Measurements from ENCODE around the gene MBLAC2.

Gene MBLAC2

DNA sequence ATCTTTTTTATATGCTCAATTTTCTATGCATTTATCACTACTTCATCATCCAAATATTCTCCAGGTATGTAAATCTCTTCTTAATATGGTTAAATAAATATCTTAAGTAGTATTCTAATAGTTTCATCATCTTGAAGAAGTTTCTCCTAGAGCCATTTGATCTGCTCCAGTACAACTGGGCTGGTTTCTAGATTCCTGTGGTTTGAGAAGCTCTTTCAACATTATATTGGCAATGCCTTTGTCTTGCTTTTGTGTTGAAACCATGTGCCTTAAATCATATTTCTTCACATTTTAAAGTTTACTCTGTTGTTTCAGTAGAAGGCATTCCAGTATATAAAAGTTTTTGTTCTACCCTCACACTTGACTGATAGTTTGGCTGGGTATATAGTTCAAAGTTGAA is 27.6 kb downstream of the MBLAC2 start:
- no peak for FAIRE-seq

DNA sequence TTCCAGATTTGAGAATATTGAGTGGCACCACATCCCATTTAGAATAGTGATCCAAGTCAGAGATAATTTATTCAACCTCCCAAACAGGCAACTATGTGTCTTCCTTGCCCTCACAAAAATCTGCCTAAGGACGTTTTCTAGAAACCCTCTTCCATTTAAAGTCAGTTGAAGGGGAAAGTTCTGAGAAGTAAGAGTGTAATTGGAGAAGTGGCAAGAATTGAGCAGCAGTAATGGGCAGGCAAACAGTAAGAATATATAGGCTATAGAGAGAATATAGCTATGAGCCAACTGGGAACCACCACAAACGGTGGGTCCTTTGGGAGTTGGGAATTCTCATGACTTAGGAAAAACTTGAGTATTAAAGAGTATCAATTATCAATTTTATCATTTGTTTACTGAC is 33.9 kb downstream of the MBLAC2 start:
- FAIRE-seq, result no peak

GRCh38 chr5:90438100-90438499 is 36.5 kb downstream of the MBLAC2 start:
- FAIRE-seq, result no peak

- FAIRE-seq, result no peak
These were observed 36.9 kb downstream of the MBLAC2 start for GRCh38 chr5:90437663-90438062.

GRCh38 chr5:90434116-90434714 is 40.4 kb downstream of the MBLAC2 start:
- peak; percentile 60 for FAIRE-seq

GRCh38 chr5:90424245-90424644 is 50.3 kb downstream of the MBLAC2 start:
- no peak for FAIRE-seq

DNA sequence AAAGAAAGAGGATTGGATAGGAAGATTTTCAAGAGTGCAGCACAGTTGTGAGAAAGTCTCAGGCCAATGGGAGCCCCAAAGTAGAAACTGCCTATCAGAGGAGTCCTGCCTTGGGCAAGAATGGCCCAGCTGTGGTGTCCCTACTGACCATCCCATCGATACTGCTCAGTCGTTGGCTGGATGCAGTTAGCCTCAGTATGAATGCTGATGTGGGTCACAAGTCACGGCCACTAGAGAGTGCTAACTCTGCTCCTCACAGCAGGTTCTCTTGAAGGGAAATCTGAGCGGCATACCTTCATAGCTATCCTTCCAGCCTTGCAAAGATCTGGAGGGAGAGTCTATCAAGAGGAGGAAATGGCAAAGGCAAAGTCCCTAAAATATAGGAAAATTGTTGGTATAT is 53.4 kb downstream of the MBLAC2 start:
- no peak for FAIRE-seq

DNA sequence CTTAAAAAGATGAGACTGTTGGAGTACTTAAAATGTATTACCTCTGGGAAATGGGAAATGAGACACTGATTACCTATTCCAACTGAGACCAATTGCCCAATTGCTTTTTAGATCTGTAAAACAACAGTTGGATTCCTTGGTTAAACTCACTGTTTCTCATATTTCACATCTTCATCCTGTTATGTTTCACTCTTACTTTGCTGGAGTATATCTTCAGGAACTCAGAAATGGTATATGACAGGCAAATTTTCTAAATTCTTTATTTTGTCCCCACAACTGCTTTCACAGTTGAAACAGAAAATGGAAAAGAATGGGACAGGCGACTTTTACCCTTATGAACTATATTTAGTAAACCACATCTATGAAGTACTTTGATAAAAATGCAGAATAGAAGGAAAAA is 56.4 kb downstream of the MBLAC2 start:
- no peak for FAIRE-seq

- FAIRE-seq, result no peak
These were observed 64.3 kb downstream of the MBLAC2 start for GRCh38 chr5:90410178-90410762.

- FAIRE-seq, result peak; percentile 96
These were observed 65.0 kb downstream of the MBLAC2 start, which contains the start of gene CETN3 for GRCh38 chr5:90409318-90410177. TSS of gene CETN3 (minus strand) at chr5:90409756. CDS start at chr5:90409661, 95 bp downstream.

GRCh38 chr5:90408571-90409317 is 65.8 kb downstream of the MBLAC2 start:
- FAIRE-seq, result no peak

Measured in TTC549 (cell line).